Measurements from ENCODE around the gene MAP3K20. TPM values are rescaled to one million over a fixed set of nuclear protein-coding genes. Genes with fewer than 3 reads are reported as not detected.

MAP3K20 gene
- total and polyA plus RNA-seq, 2 donors (not counting 3 experiments of a cell fraction or from before 2014, with no cell fraction given), result 7.8 to 31.5 TPM

DNA sequence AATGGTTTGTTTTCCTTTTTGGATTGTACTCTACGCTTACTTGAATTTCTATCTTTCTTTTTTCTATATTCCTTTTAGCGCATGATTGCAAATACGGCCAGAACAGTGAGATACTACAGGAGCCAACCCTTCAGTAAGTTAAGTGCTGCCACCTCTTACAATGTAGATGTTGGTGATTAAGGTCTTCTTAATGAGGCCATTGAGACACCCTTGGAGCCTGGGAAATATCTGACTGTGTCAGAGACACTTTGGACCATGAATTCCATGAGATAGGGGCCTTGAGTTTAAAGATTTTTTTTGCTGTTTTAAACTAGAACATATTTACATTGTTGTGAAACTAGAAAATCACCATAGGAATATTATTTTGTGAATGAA is 27.1 kb upstream of the MAP3K20 start:
- ChIA-PET POLR2A (no interaction called here), CTCF (interaction anchor here (1.6 to 3.3 kb wide), 3 partner anchors 20 to 163 kb away, joined by 3 to 12 read pairs (median 7); no protein-coding TSS in a partner anchor)
- H3K4me1 ChIP-seq (ENCODE audit: control insufficient read depth, extremely low read depth, insufficient read depth, low read length), result peaks cover 18% of the 10 kb centered on the region
- TSS peak; percentile 82 for BruUV-seq (replicated peaks)
- no peaks in the 10 kb centered on the region for H3K79me2 ChIP-seq (ENCODE audit: control insufficient read depth, insufficient read depth, low read length)
- no peak for TF ChIP-seq MYC (IDR thresholded peaks at IDR 0.05; ENCODE audit: low read depth, low read length)
- TF ChIP-seq JUN (IDR thresholded peaks at IDR 0.05; ENCODE audit: borderline replicate concordance, insufficient read depth, insufficient read length, low read depth), result no peak
- TF ChIP-seq EZH2 (IDR thresholded peaks at IDR 0.05; ENCODE audit: borderline replicate concordance, low read depth, low read length, severe bottlenecking), result no peak
- TF ChIP-seq POLR2AphosphoS5 (IDR thresholded peaks at IDR 0.05; ENCODE audit: insufficient read depth, low read depth, low read length), result no peak
- no peak for TF ChIP-seq GATA2 (IDR thresholded peaks at IDR 0.05; ENCODE audit: insufficient read depth, insufficient read length, low read depth, low read length)
- no peak for TF ChIP-seq CTCF (IDR thresholded peaks at IDR 0.05; ENCODE audit: extremely low read depth in 1 of 2, insufficient read depth in 1 of 2, low read depth in 1 of 2, low read length in 2 of 2)
- TF ChIP-seq FOS (IDR thresholded peaks at IDR 0.05; ENCODE audit: borderline replicate concordance, insufficient read depth, low read length), result no peak
- TF ChIP-seq, protein P1, sequence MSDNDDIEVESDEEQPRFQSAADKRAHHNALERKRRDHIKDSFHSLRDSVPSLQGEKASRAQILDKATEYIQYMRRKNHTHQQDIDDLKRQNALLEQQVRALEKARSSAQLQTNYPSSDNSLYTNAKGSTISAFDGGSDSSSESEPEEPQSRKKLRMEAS (IDR thresholded peaks at IDR 0.05; ENCODE audit: insufficient read depth, insufficient read length), result no peak
- no peak for TF ChIP-seq POLR2A (IDR thresholded peaks at IDR 0.05; ENCODE audit: low read depth, low read length)
- H3K36me3 ChIP-seq (ENCODE audit: control insufficient read depth in 2 of 2, extremely low read depth in 1 of 2, insufficient read depth in 2 of 2, low read length in 2 of 2), result peaks cover 0 to 3% of the 10 kb centered on the region in 2 experiments
- peak overlapping the region; percentile 70 for H3K27ac ChIP-seq (ENCODE audit: insufficient read depth, low read depth, low read length)
- DNase-seq (ENCODE audit: low read depth, low spot score), result no peak
- H3K4me2 ChIP-seq (ENCODE audit: insufficient read depth, low read length), result peak overlapping the region; percentile 71
- FAIRE-seq, result no peak
- H3K9me3 ChIP-seq (replicated peaks; ENCODE audit: control insufficient read depth, insufficient read depth, low read length), result no peaks in the 10 kb centered on the region
- H3K27me3 ChIP-seq (ENCODE audit: control insufficient read depth in 2 of 2, insufficient read depth in 2 of 2, low read length in 2 of 2), result no peaks in the 10 kb centered on the region
- H2AFZ ChIP-seq (ENCODE audit: low read depth, low read length), result peak overlapping the region; percentile 10
- no peak overlapping the region for H3K4me3 ChIP-seq (replicated peaks in 1 of 3; ENCODE audit: insufficient read depth in 1 of 3, low read depth in 1 of 3, low read length in 3 of 3)
- no peaks in the 10 kb centered on the region for H3K9me1 ChIP-seq (replicated peaks; ENCODE audit: control insufficient read depth, extremely low read depth, insufficient read depth, low read length)
- no peaks in the 10 kb centered on the region for H4K20me1 ChIP-seq (replicated peaks; ENCODE audit: control insufficient read depth, extremely low read depth, insufficient read depth, low read length)
- dilution Hi-C loops (cut with MboI; ENCODE audit: extremely low pct_ligation_motif_present, low sequenced_read_pairs) (no loop called here), intact Hi-C loops (cut with micrococcal nuclease) (no loop called here)
- H3K9ac ChIP-seq (replicated peaks; ENCODE audit: extremely low read depth, insufficient read depth, low read length), result no peak overlapping the region
